Pancreas (tissue), 10 donors: ENCODE measurements around the gene SDHB. TPM values are rescaled to one million over a fixed set of nuclear protein-coding genes. Genes with fewer than 3 reads are reported as not detected.

ENCODE experiments used
- ATAC-seq, 4 donors: fragments of 200-7000 bp; cut with Tn5 transposase; one replicate each; pipeline versions ENCODE4 v1.8.0 to v1.9.1; 2020; ENCODE audit warnings: mild to moderate bottlenecking in 4 of 4, moderate library complexity in 4 of 4
- DNase-seq, 6 donors: peaks; one replicate each; pipeline ENCODE4 v3.0.0-alpha.2; 2020
- FAIRE-seq: peaks from 2 replicates; lab custom pipeline; 2012; peaks lifted over from hg19 to GRCh38; lab: Jason Lieb, UNC
- H3K27ac ChIP-seq, 4 donors: fragments of 200-600 bp; sonication (generic); 1 replicate in 3 of 4; 2 replicates in 1 of 4; pipeline versions ENCODE4 v1.5.0 to v1.8.0; 2020
- H3K27me3 ChIP-seq, 4 donors: fragments of 200-600 bp; one replicate each; pipeline ENCODE4 v1.8.0; 2021
- H3K36me3 ChIP-seq, 3 donors: fragments of 200-600 bp; sonication (generic) in 1 of 3; one replicate each; pipeline versions ENCODE4 v1.5.0 to v1.8.0; 2020 to 2021
- H3K4me1 ChIP-seq, 3 donors: fragments of 200-600 bp; one replicate each; pipeline ENCODE4 v1.8.0; 2021
- H3K4me3 ChIP-seq, 4 donors: fragments of 200-600 bp; sonication (generic) in 2 of 4; one replicate each; pipeline versions ENCODE4 v1.5.0 to v1.8.0; 2020 to 2021
- H3K9me3 ChIP-seq, 4 donors: fragments of 200-600 bp; one replicate each; pipeline ENCODE4 v1.8.0; 2021
- CTCF ChIP-seq, 4 donors: fragments of 200-600 bp; sonication (generic) in 3 of 4; IDR thresholded peaks; one replicate each; pipeline versions ENCODE4 v1.5.0 to v1.8.0; 2021; ENCODE audit warnings: antibody characterized with exemption in 4 of 4
- WGBS, 2 donors: extraction: QIAGEN DNeasy Blood & Tissue Kit; methylation state at CpG; one replicate each; pipeline ENCODE4 v1.1.7; 2013; 5-methylcytosine and 5-hydroxymethylcytosine counted together
- intact Hi-C, 3 donors: fragments of 100-400 bp; cut with DNase I; formaldehyde crosslinking; loops; one replicate each; pipeline versions ENCODE4 v1.11.1 to v1.14.2; 2022
- polyA plus RNA-seq, 2 donors: library from polyadenylated mRNA; stranded (reverse); fragments of 200-250 nt; gene quantifications; one replicate each; pipeline ENCODE4 v1.2.3, GENCODE V29; 2013
- total RNA-seq, 6 donors: library from RNA; stranded (reverse); fragmentation: NEBNext Ultra II Directional in 4 of 6; extraction: Animal tissue kit (Norgen Biotek cat#: 25700) in 4 of 6; gene quantifications; one replicate each; pipeline versions ENCODE4 v1.2.1 to v1.2.4, GENCODE V29; 2021 to 2023
- donor health status: healthy with polysubstance abuse.
- donor health status: DM: no; HTN: no; CAD: no; lungs with moderate emphysema.
- donor health status: DM: no; HTN: no; CAD: no.
- donor health status: control.
- donor health status: control.
- donor health status: Bipolar disorder and iron deficiency.
- donor health status: DM: yes; HTN: yes; CAD: no.
- donor health status: DM: no; HTN: no; CAD: no.
- donor health status: DM: no; HTN: no; CAD: no.
- donor health status: DM: yes; HTN: yes; CAD: no.

SDHB gene
- total and polyA plus RNA-seq, 8 donors = 28.5 to 50.8 (median 44.7) TPM

GRCh38 chr1:17045634-17046333 is 8.0 kb downstream of the SDHB start:
- ATAC-seq (peak; percentile 77 to 90 (median 87)), FAIRE-seq (peak; percentile 95), DNase-seq (no peak)
- no peaks in the 10 kb centered on the region for H3K9me3 ChIP-seq
- peaks cover 0 to 27% (median 5%) of the 10 kb centered on the region in 3 donors for H3K36me3 ChIP-seq
- H3K27me3 ChIP-seq = no peaks in the 10 kb centered on the region
- peak overlapping the region in 1 of 4 donors; percentile 23 for H3K4me3 ChIP-seq
- H3K27ac ChIP-seq = peak overlapping the region in 2 of 4 donors; percentile 4 to 15
- TF ChIP-seq CTCF (IDR thresholded peaks at IDR 0.05) = peak; percentile 43 to 74 (median 70)
- intact Hi-C loops = loop anchor here in 2 of 3 donors (5.0 kb wide), 1 partner anchor 88 kb away; no protein-coding TSS in a partner anchor
- peaks cover 0 to 8% (median 0%) of the 10 kb centered on the region in 3 donors for H3K4me1 ChIP-seq
- 25 to 27% methylated on average over 9 of the region's 9 CpGs for WGBS, 2 donors

GRCh38 chr1:17045150-17045549 is 8.7 kb downstream of the SDHB start:
- no peak overlapping the region for H3K4me3 ChIP-seq
- peak overlapping the region in 1 of 4 donors; percentile 15 for H3K27ac ChIP-seq
- intact Hi-C loops = loop anchor here in 2 of 3 donors (5.0 kb wide), 1 partner anchor 88 kb away; no protein-coding TSS in a partner anchor
- WGBS, 2 donors = 82 to 84% methylated on average over 5 of the region's 5 CpGs
- FAIRE-seq (no peak), ATAC-seq (peak in 2 of 4 donors; percentile 45 to 51), DNase-seq (no peak)
- H3K4me1 ChIP-seq = peaks cover 0 to 8% (median 0%) of the 10 kb centered on the region in 3 donors
- H3K27me3 ChIP-seq = no peaks in the 10 kb centered on the region
- H3K9me3 ChIP-seq = no peaks in the 10 kb centered on the region
- TF ChIP-seq CTCF (IDR thresholded peaks at IDR 0.05) = no peak
- H3K36me3 ChIP-seq = peaks cover 0 to 27% (median 5%) of the 10 kb centered on the region in 3 donors

- FAIRE-seq (no peak), ATAC-seq (no peak), DNase-seq (no peak)
- H3K27ac ChIP-seq = no peak overlapping the region
- peaks cover 0 to 37% (median 0%) of the 10 kb centered on the region in 3 donors for H3K36me3 ChIP-seq
- no peaks in the 10 kb centered on the region for H3K9me3 ChIP-seq
- H3K4me1 ChIP-seq = peaks cover 0 to 8% (median 2%) of the 10 kb centered on the region in 3 donors
- intact Hi-C loops = loop anchor here in 1 of 3 donors (5.0 kb wide), 1 partner anchor 86 kb away; no protein-coding TSS in a partner anchor
- no peaks in the 10 kb centered on the region for H3K27me3 ChIP-seq
- H3K4me3 ChIP-seq = no peak overlapping the region
- 82 to 83% methylated on average over 5 of the region's 5 CpGs for WGBS, 2 donors
- TF ChIP-seq CTCF (IDR thresholded peaks at IDR 0.05) = no peak
Observed at GRCh38 chr1:17043676-17044075, 10.2 kb downstream of the SDHB start.

- H3K9me3 ChIP-seq = no peaks in the 10 kb centered on the region
- WGBS, 2 donors = 65 to 71% methylated on average over 1 of the region's 1 CpG
- TF ChIP-seq CTCF (IDR thresholded peaks at IDR 0.05) = no peak
- ATAC-seq (no peak), DNase-seq (no peak), FAIRE-seq (no peak)
- H3K4me1 ChIP-seq = peaks cover 0 to 5% (median 0%) of the 10 kb centered on the region in 3 donors
- peaks cover 0 to 38% (median 0%) of the 10 kb centered on the region in 3 donors for H3K36me3 ChIP-seq
- intact Hi-C loops = loop anchor here in 1 of 3 donors (5.0 kb wide), 1 partner anchor 83 kb away; no protein-coding TSS in a partner anchor
- no peak overlapping the region for H3K27ac ChIP-seq
- no peaks in the 10 kb centered on the region for H3K27me3 ChIP-seq
- no peak overlapping the region for H3K4me3 ChIP-seq
Observed at GRCh38 chr1:17040135-17040534, 13.7 kb downstream of the SDHB start.
